ENCODE data around the gene PRKAR2B. TPM values are rescaled to one million over a fixed set of nuclear protein-coding genes. Genes with fewer than 3 reads are reported as not detected.

Gene PRKAR2B
- total RNA-seq, 3 donors from 2014 or later: 34.7 to 252 (median 64.1) TPM

DNA sequence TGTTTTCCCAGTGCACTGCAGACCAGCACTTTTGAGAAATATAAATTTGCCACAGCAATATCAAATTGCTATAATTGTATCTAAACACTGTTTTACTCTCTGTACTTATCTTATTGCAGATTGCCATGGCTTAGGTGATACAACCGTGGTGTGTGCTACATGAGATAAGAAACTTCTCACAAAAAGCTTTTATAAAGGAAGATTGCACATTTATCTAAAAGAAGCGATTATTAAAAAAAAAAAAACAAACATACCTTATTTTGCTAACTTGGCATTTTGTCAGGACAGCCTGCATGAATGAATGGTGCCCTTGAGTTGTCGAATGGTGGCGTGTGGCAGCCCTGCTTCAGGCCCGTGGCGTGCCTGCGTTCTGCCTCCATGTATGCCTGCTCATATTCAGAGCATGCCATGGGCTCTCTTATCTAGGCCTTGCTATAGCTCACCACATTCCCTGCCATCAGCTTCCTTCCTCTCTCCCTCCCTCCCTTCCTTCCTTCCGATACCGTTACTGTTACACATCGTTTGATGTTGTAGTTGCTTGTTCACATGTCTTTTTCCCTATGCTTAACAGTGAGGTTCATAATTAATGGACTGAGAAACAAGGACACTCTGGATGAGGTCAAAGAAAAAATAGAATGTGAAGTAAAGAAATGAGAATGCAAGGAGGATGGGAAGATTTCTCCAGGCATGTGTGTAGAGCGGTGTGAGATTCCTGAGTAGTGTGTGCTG is 34.9 kb downstream of the PRKAR2B start:
- intact Hi-C loops (cut with DNase I; ENCODE audit: low total_unique reads): no loop called here
- no peak overlapping the region for H3K4me3 ChIP-seq

DNA sequence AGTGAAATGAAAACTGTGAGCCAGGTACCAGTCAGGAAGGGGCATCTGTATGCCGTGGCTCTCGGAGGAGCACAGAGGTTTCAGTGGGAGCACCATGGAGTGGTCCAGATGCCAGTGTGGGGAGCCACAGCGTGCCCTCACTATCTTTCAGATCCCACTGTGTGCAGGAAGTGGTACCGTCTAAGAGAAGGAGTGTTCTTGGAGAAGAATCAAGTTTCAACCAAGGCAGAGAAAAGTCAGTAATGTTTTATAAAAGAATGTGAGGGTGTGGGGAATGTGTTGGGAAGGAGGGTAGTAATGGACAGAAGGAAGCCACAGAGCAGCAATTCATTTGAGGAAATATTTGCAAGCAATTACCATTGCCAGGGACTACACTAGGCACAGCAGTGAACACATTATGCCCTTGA is 35.6 kb downstream of the PRKAR2B start:
- no peaks in the 10 kb centered on the region for H3K27me3 ChIP-seq
- no peak for DNase-seq (ENCODE audit: low spot score in 2 of 2)
- H3K9me3 ChIP-seq: no peaks in the 10 kb centered on the region
- TF ChIP-seq POLR2AphosphoS5 (IDR thresholded peaks at IDR 0.05) (no peak), POLR2A (IDR thresholded peaks at IDR 0.05) (no peak)
- TF ChIP-seq, protein P1, sequence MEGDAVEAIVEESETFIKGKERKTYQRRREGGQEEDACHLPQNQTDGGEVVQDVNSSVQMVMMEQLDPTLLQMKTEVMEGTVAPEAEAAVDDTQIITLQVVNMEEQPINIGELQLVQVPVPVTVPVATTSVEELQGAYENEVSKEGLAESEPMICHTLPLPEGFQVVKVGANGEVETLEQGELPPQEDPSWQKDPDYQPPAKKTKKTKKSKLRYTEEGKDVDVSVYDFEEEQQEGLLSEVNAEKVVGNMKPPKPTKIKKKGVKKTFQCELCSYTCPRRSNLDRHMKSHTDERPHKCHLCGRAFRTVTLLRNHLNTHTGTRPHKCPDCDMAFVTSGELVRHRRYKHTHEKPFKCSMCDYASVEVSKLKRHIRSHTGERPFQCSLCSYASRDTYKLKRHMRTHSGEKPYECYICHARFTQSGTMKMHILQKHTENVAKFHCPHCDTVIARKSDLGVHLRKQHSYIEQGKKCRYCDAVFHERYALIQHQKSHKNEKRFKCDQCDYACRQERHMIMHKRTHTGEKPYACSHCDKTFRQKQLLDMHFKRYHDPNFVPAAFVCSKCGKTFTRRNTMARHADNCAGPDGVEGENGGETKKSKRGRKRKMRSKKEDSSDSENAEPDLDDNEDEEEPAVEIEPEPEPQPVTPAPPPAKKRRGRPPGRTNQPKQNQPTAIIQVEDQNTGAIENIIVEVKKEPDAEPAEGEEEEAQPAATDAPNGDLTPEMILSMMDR (IDR thresholded peaks at IDR 0.05): no peak
- no peak overlapping the region for H3K27ac ChIP-seq
- no peaks in the 10 kb centered on the region for H3K4me1 ChIP-seq
- intact Hi-C loops (cut with DNase I; ENCODE audit: low total_unique reads): no loop called here
- H3K36me3 ChIP-seq: no peaks in the 10 kb centered on the region
- H3K4me3 ChIP-seq: no peak overlapping the region

More for the DNA sequence above, 34.9 kb downstream of the PRKAR2B start:
- Histone ChIP-seq H3K27ac (no peak overlapping the region), H3K9me3 (no peaks in the 10 kb centered on the region), H3K36me3 (no peaks in the 10 kb centered on the region), H3K4me1 (no peaks in the 10 kb centered on the region), H3K27me3 (no peaks in the 10 kb centered on the region)
- TF ChIP-seq POLR2A (IDR thresholded peaks at IDR 0.05): no peak
- TF ChIP-seq, protein P1 (IDR thresholded peaks at IDR 0.05): no peak
- TF ChIP-seq POLR2AphosphoS5 (IDR thresholded peaks at IDR 0.05): no peak
- DNase-seq (ENCODE audit: low spot score in 2 of 2): no peak

DNA sequence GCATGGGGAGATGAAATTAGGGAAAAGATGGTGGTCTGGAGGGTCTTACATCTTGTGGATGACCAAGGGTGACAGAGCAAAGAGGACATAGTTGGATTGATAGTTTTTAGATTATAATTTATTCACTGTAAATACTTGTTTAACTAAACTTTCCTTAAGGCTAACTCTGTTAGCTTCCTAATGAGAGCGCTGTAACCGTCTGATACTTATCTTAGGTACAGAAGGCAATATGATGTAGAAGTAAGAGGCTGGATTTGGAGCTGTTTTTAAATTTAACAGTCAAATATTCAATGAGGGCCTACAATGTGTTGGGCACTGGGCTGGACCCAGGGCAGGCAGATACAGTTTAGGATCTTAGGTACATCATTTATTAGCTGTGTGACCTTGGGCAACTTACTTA is 36.0 kb downstream of the PRKAR2B start:
- Histone ChIP-seq H3K4me1 (no peaks in the 10 kb centered on the region), H3K36me3 (no peaks in the 10 kb centered on the region), H3K27me3 (no peaks in the 10 kb centered on the region), H3K4me3 (no peak overlapping the region), H3K27ac (no peak overlapping the region), H3K9me3 (no peaks in the 10 kb centered on the region)
- TF ChIP-seq, protein P1 (IDR thresholded peaks at IDR 0.05): no peak
- TF ChIP-seq POLR2AphosphoS5 (IDR thresholded peaks at IDR 0.05) (no peak), POLR2A (IDR thresholded peaks at IDR 0.05) (no peak)
- intact Hi-C loops (cut with DNase I; ENCODE audit: low total_unique reads): no loop called here
- no peak for DNase-seq (ENCODE audit: low spot score in 2 of 2)

DNA sequence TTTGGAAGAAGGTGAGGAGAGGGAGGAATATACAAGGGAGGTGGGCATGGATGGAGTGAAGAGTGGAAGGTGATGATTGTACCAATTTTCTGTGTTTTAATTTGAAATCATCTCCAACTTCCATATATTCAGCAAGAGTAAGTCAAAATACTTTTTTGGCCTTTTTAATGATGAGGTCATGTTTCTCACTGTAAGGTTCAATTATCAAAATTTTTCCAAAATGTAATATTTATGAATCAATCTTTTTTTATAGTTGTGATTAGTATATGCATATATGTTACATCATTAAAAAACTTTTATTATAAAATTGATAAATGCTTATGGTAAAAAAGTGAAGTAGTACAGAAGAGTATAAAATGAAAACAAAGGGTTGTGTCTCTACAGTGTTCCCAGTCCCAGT is 40.7 kb downstream of the PRKAR2B start:
- TF ChIP-seq POLR2AphosphoS5 (IDR thresholded peaks at IDR 0.05): no peak
- TF ChIP-seq, protein P1 (IDR thresholded peaks at IDR 0.05): no peak
- no peak for TF ChIP-seq POLR2A (IDR thresholded peaks at IDR 0.05)
- no peaks in the 10 kb centered on the region for H3K9me3 ChIP-seq
- H3K27ac ChIP-seq: no peak overlapping the region
- H3K4me1 ChIP-seq: no peaks in the 10 kb centered on the region
- no peaks in the 10 kb centered on the region for H3K36me3 ChIP-seq
- H3K27me3 ChIP-seq: no peaks in the 10 kb centered on the region
- intact Hi-C loops (cut with DNase I; ENCODE audit: low total_unique reads): no loop called here
- DNase-seq (ENCODE audit: low spot score in 2 of 2): no peak
- no peak overlapping the region for H3K4me3 ChIP-seq

DNA sequence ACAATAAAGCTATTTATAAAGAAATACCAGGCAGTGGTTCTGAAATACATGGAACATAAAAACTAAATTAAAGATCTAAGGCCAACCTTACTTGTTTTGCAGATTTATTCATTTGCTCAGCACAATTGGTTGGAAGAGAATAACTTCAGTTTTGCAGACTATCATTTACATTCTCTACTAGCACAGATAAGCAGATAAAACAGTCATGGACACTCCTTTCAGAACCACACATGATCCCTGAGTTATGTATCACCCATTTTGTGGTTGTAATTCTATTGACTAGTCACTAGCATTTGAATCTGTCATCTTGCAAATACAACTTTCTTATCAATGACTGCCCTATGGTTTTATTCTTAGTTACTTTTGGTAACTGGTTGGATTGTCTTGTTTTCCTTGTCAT is 45.1 kb downstream of the PRKAR2B start:
- DNase-seq (ENCODE audit: low spot score in 2 of 2): no peak
- no peak for TF ChIP-seq POLR2A (IDR thresholded peaks at IDR 0.05)
- TF ChIP-seq, protein P1 (IDR thresholded peaks at IDR 0.05): no peak
- no peak for TF ChIP-seq POLR2AphosphoS5 (IDR thresholded peaks at IDR 0.05)
- H3K27ac ChIP-seq: no peak overlapping the region
- no peak overlapping the region for H3K4me3 ChIP-seq
- intact Hi-C loops (cut with DNase I; ENCODE audit: low total_unique reads): no loop called here
- H3K27me3 ChIP-seq: no peaks in the 10 kb centered on the region
- no peaks in the 10 kb centered on the region for H3K36me3 ChIP-seq
- H3K4me1 ChIP-seq: no peaks in the 10 kb centered on the region
- no peaks in the 10 kb centered on the region for H3K9me3 ChIP-seq

Measured in breast epithelium (tissue), 4 donors.